ENCODE measurements around the gene GUCY2C.
"Not testable (repeated sequence)": the region's sequence is repeated elsewhere in the genome, so short reads cannot be mapped to it uniquely, and the experiment has no call there.

GUCY2C gene

GRCh38 chr12:14696265-14696741 is at the start of gene GUCY2C:
Gene GUCY2C (minus strand): TSS chr12:14696599. CDS start chr12:14696448, 151 bp downstream.
- no peak for DNase-seq

- DNase-seq, result no peak
These were observed 46.7 kb upstream of the GUCY2C start for GRCh38 chr12:14743061-14743460.

- DNase-seq, result no peak
These were observed 45.5 kb upstream of the GUCY2C start for GRCh38 chr12:14741942-14742341.

GRCh38 chr12:14741153-14741552 is 44.8 kb upstream of the GUCY2C start:
- no peak for DNase-seq

- not testable (repeated sequence) for DNase-seq
These were observed 40.0 kb upstream of the GUCY2C start for GRCh38 chr12:14736441-14736840.

- DNase-seq, result no peak
These were observed 35.4 kb upstream of the GUCY2C start for GRCh38 chr12:14731821-14732220.

- DNase-seq, result no peak
These were observed 33.2 kb upstream of the GUCY2C start for GRCh38 chr12:14729586-14729985.

GRCh38 chr12:14723763-14724162 is 27.4 kb upstream of the GUCY2C start:
- peak; percentile 38 to 68 for DNase-seq

GRCh38 chr12:14716848-14717444 is 20.5 kb upstream of the GUCY2C start:
- DNase-seq, result peak; percentile 46 to 51

GRCh38 chr12:14714437-14714836 is 18.0 kb upstream of the GUCY2C start:
- DNase-seq, result no peak

- no peak for DNase-seq
These were observed 14.4 kb upstream of the GUCY2C start for GRCh38 chr12:14710632-14711320.

- no peak for DNase-seq
These were observed 5.6 kb upstream of the GUCY2C start for GRCh38 chr12:14701809-14702568.

- DNase-seq, result no peak
These were observed 4.5 kb upstream of the GUCY2C start for GRCh38 chr12:14700935-14701334.

GRCh38 chr12:14699923-14700322 is 3.5 kb upstream of the GUCY2C start:
- no peak for DNase-seq

- no peak for DNase-seq
These were observed 2.2 kb upstream of the GUCY2C start for GRCh38 chr12:14698555-14698954.

- DNase-seq, result no peak
These were observed 671 bp downstream of the GUCY2C start for GRCh38 chr12:14695715-14696141.

GRCh38 chr12:14694970-14695369 is 1.4 kb downstream of the GUCY2C start:
- no peak for DNase-seq

GRCh38 chr12:14694145-14694714 is 2.2 kb downstream of the GUCY2C start:
- DNase-seq, result no peak

- DNase-seq, result no peak
These were observed 3.3 kb downstream of the GUCY2C start for GRCh38 chr12:14693116-14693515.

- DNase-seq, result no peak
These were observed 4.8 kb downstream of the GUCY2C start for GRCh38 chr12:14691560-14691959.

- DNase-seq, result no peak
These were observed 6.4 kb downstream of the GUCY2C start for GRCh38 chr12:14689996-14690395.

- no peak for DNase-seq
These were observed 7.3 kb downstream of the GUCY2C start for GRCh38 chr12:14689144-14689543.

GRCh38 chr12:14682231-14682630 is 14.2 kb downstream of the GUCY2C start:
- DNase-seq, result peak in 1 of 2 experiments; percentile 4
